Activated T-cell treated with anti-CD3 and anti-CD28 coated beads for 1 hour (primary cell): ENCODE measurements around the gene LOXL1.

Experiments
- DNase-seq: peaks from one replicate; pipeline ENCODE4 v3.0.0-alpha.2; 2020; ENCODE audit warnings: low read depth

LOXL1 gene

GRCh38 chr15:73900095-73900712 is 26.1 kb upstream of the LOXL1 start:
- DNase-seq: no peak

DNA sequence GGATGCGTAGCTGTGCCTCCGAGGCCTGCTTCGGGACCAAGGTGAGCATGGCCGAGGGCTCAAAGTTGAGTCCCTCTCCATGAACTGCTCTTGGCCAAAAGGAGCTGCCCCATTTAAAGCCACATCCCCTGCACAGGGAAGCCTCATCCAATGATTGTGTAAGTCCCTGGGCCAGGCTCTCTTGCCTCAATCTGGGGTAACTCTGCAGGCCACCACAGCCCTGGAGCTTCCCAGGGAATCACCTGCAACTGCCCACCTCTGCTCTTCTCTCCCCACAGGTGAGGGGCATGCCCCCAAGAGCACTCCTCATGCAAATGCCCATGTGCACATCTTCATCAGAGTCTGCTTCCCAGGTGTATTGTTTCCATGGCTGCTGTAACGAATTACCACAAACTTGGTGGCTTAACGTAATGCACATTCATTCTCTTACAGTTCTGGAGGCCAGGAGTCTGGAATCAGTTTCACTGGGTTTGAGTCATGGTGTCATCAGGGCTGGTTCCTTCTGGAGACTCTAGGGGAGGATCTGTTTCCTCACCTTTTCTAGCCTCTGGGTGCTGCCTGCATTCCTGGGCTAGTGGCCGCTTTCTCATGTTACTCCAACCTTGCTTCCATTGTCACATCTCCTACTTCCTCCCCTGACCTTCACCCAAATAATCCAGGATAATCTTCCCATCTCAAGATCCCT is 25.0 kb upstream of the LOXL1 start:
- no peak for DNase-seq

- DNase-seq: no peak
Measured at GRCh38 chr15:73902121-73903020, 23.9 kb upstream of the LOXL1 start.

- no peak for DNase-seq
Measured at GRCh38 chr15:73904026-73904815, 22.0 kb upstream of the LOXL1 start.

DNA sequence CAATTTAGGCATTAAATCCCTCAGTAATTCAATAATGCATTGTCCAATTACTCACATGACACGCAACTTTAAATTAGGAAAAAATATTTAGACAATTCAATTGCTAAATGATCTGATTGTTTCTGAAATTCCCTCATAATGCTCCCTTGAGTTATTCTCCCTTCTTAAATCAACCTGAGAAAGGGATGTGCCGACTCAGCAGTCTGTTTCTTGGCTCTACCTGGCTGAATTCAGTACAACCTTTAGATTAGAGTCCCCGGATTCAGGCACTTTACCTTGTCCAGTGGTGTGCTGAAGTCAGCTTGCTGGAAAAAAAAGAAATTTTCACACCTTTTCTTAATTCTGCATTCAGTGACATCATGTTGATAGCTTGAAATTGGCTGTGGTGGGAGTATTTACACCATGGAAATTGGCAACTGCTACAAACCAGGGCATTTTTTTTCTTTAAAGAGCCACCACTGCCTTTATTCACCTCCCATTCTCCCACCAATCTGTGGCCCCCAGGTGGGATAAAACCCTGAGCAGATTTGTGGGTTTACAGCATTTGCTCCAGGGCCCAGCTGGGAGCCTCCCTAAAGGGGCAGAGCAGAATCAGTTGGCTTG is 20.9 kb upstream of the LOXL1 start:
- DNase-seq: no peak

- DNase-seq: no peak
Measured at GRCh38 chr15:73906346-73907034, 19.8 kb upstream of the LOXL1 start.

DNA sequence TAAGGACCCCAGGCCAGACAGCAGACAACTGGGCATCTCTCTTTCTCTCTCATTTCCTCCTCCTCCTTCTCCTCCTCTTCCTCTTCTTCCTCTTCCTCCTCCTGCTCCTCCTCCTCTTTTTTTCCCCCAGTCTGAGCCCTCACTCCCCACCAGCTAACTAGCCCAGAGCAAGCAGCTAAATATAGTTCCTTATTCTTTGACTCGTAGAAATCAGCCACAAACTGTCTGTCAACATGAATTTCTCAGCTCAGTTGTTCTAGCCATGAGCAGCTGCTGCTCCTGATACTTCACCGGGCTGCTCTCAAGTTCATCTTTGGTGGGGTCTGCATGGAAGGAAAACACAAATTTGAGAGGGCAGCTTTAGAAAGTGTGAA is 19.2 kb upstream of the LOXL1 start:
- no peak for DNase-seq

GRCh38 chr15:73908030-73908821 is 18.0 kb upstream of the LOXL1 start:
- DNase-seq: peak; percentile 60

GRCh38 chr15:73908822-73909122 is 17.5 kb upstream of the LOXL1 start:
- DNase-seq: no peak

DNA sequence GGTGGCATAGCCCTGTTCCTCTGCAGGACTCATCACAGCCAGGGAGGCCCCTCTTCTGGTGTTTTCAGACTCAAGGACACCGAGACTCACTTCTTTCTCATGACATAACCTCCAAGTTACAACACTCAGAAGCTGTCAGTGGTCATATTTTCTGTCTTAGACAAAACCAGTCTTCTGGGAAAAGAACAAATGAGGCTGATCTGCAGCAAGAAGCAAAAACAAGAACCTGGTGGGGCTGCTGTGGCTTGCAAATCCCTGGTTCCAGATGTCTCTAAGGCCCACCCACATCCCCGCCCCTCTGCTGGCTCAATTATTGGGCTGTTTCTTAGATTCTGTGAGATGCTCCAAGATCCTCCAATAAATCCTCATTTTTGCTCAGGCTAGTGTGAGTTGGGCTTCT is 16.6 kb upstream of the LOXL1 start:
- DNase-seq: no peak

GRCh38 chr15:73910522-73911303 is 15.5 kb upstream of the LOXL1 start:
- no peak for DNase-seq

DNA sequence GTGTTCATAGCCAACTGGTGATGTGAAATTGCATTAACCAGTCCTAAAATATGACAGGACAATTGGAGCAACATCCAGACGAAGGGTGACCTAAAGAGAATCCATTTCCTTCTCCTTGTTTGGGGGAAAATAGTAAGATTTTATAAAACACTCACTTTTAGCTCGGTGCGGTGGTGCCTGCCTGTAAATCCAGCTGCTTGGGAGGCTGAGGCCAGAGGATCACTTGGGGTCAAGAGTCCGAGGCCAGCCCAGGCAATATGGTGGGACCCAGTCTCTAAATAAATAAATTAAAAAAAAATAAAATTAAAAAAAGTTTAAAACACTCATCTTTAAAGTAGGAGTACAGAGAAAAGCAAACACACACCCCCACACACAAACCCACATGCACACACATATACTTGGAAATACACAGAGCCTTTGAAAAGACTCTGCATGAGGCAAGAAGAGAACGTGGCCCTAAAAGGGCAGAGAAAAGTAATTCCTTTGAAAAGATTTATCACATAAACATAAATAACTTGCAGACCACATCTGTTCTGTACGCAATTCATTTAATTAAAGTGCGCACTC is 14.1 kb upstream of the LOXL1 start:
- no peak for DNase-seq

- DNase-seq: no peak
Measured at GRCh38 chr15:73914145-73914544, 12.1 kb upstream of the LOXL1 start.

GRCh38 chr15:73915082-73915481 is 11.2 kb upstream of the LOXL1 start:
- DNase-seq: no peak

DNA sequence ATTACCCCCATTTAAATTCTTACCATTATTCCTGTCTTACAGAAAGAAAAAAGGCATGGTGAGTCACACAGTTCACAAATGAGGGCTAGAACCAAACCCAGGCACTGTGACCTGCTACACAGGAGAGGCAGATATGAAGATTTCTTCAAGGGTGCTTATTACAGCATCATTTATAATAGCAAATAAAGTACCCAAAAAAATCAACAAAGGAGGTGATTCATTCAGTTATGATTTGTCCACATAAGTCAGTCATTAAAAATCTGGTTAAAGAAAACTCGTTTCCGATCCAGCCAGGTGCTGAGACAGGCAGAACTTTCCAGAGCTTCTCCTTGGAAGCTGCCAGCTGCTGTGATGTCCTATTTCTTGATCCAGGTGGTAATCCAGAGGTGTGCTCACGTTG is 7.5 kb upstream of the LOXL1 start:
- DNase-seq: no peak

DNA sequence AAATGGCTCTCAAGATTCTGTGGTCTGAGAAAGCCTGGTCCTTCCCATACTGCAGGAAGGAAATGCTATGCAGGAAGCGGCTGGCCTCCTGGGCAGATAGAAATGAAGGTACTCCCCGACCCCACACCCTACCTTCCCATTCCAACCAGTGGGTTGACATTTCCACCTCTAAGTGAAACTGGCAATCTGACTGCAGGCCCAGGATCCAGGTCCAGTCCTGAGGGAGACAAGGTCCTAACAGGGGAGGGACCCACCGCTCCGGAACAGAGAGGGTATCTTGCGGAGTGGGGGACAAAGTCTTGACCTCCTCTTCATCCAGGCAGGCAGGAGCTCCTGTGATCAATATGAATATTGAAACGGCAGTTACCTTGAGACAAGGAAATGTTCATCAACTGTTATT is 6.6 kb upstream of the LOXL1 start:
- no peak for DNase-seq

GRCh38 chr15:73921254-73921925 is 4.9 kb upstream of the LOXL1 start:
- no peak for DNase-seq

- DNase-seq: no peak
Measured at GRCh38 chr15:73922186-73923151, 3.8 kb upstream of the LOXL1 start.
